Thyroid gland (tissue), 4 donors: ENCODE data around the gene PRKCA.

Source experiments
- CTCF ChIP-seq, 6 experiments: fragments of 200-600 bp in 3 of 6; fragments of 450-650 bp in 3 of 6; sonication (generic) in 3 of 6; IDR thresholded peaks; one replicate each; pipeline ENCODE4 v1.5.1; 2016 to 2019; ENCODE audit warnings: antibody characterized with exemption in 6 of 6, mild to moderate bottlenecking in 2 of 6, inconsistent platforms in 1 of 6, moderate library complexity in 1 of 6
- POLR2A ChIP-seq, 2 donors: fragments of 450-650 bp; IDR thresholded peaks; one replicate each; pipeline ENCODE4 v1.6.1; 2017; ENCODE audit warnings: antibody characterized with exemption in 2 of 2, mild to moderate bottlenecking in 2 of 2, moderate library complexity in 1 of 2

GRCh38 chr17:66713533-66714042, 411.2 kb downstream of the PRKCA start:
- no peak for TF ChIP-seq CTCF (IDR thresholded peaks at IDR 0.05)
- no peak for TF ChIP-seq POLR2A (IDR thresholded peaks at IDR 0.05)
